Stimulated activated naive B cell treated with anti-CD40 and anti-IgM and Interleukin-4, amounts not matched to agents 10 μg/mL and 1 μg/mL and 100 μg/mL, for 72 hours (primary cell): ENCODE measurements around the gene GSTA2.

Experiments used
- ATAC-seq, 2 donors: fragments of 150-1000 bp; cut with Tn5 transposase; replicated peaks; 2 replicates each; pipeline ENCODE4 v1.10.0; 2021; ENCODE audit warnings: moderate library complexity in 1 of 2
- DNase-seq: peaks from one replicate; pipeline ENCODE4 v3.0.0; 2021
- H3K27ac Mint-ChIP-seq: one replicate; pipeline ENCODE4 v1.8.0; 2022; ENCODE audit warnings: mild to moderate bottlenecking, mixed read lengths
- H3K27me3 Mint-ChIP-seq, 2 donors: one replicate each; pipeline ENCODE4 v1.8.0; 2022; ENCODE audit warnings: mixed read lengths in 2 of 2
- H3K36me3 Mint-ChIP-seq, 2 donors: one replicate each; pipeline ENCODE4 v1.8.0; 2022; ENCODE audit warnings: mixed read lengths in 2 of 2, mild to moderate bottlenecking in 1 of 2
- H3K4me1 Mint-ChIP-seq, 2 donors: one replicate each; pipeline ENCODE4 v1.8.0; 2022; ENCODE audit warnings: mixed read lengths in 2 of 2, mild to moderate bottlenecking in 1 of 2
- H3K4me3 Mint-ChIP-seq, 2 donors: one replicate each; pipeline ENCODE4 v1.8.0; 2022; ENCODE audit warnings: mild to moderate bottlenecking in 2 of 2, mixed read lengths in 2 of 2, moderate library complexity in 1 of 2
- H3K9me3 Mint-ChIP-seq, 2 donors: one replicate each; pipeline ENCODE4 v1.8.0; 2022; ENCODE audit warnings: mixed read lengths in 2 of 2, mild to moderate bottlenecking in 1 of 2

GSTA2 gene

GRCh38 chr6:52746213-52746612, 17.1 kb downstream of the GSTA2 start:
- H3K4me3 Mint-ChIP-seq, result no peak overlapping the region
- no peaks in the 10 kb centered on the region for H3K36me3 Mint-ChIP-seq
- no peaks in the 10 kb centered on the region for H3K4me1 Mint-ChIP-seq
- ATAC-seq, result no peak
- no peak for DNase-seq
- H3K27me3 Mint-ChIP-seq, result peaks cover 12 to 23% of the 10 kb centered on the region in 2 donors
- peaks cover 3 to 6% of the 10 kb centered on the region in 2 donors for H3K9me3 Mint-ChIP-seq
- no peak overlapping the region for H3K27ac Mint-ChIP-seq

- H3K27ac Mint-ChIP-seq, result no peak overlapping the region
- H3K4me1 Mint-ChIP-seq, result no peaks in the 10 kb centered on the region
- no peak for ATAC-seq
- H3K27me3 Mint-ChIP-seq, result peaks cover 7 to 23% of the 10 kb centered on the region in 2 donors
- H3K4me3 Mint-ChIP-seq, result no peak overlapping the region
- no peaks in the 10 kb centered on the region for H3K36me3 Mint-ChIP-seq
- H3K9me3 Mint-ChIP-seq, result peaks cover under 1 to 4% of the 10 kb centered on the region in 2 donors
- no peak for DNase-seq
These were observed 17.5 kb downstream of the GSTA2 start for GRCh38 chr6:52745764-52746201.

- peaks cover 6 to 19% of the 10 kb centered on the region in 2 donors for H3K27me3 Mint-ChIP-seq
- ATAC-seq, result no peak
- no peaks in the 10 kb centered on the region for H3K36me3 Mint-ChIP-seq
- no peak overlapping the region for H3K27ac Mint-ChIP-seq
- no peak for DNase-seq
- H3K9me3 Mint-ChIP-seq, result peaks cover 8 to 14% of the 10 kb centered on the region in 2 donors
- no peaks in the 10 kb centered on the region for H3K4me1 Mint-ChIP-seq
- no peak overlapping the region for H3K4me3 Mint-ChIP-seq
These were observed 21.4 kb downstream of the GSTA2 start for GRCh38 chr6:52741872-52742271.

- no peak for DNase-seq
- no peak for ATAC-seq
- Mint-ChIP-seq H3K9me3 (peaks cover 8 to 14% of the 10 kb centered on the region in 2 donors), H3K4me3 (no peak overlapping the region), H3K4me1 (no peaks in the 10 kb centered on the region), H3K27me3 (peaks cover 6 to 19% of the 10 kb centered on the region in 2 donors), H3K27ac (no peak overlapping the region), H3K36me3 (no peaks in the 10 kb centered on the region)
These were observed 23.6 kb downstream of the GSTA2 start for GRCh38 chr6:52739627-52740026.

GRCh38 chr6:52739134-52739533, 24.1 kb downstream of the GSTA2 start:
- Mint-ChIP-seq H3K4me3 (no peak overlapping the region), H3K36me3 (no peaks in the 10 kb centered on the region), H3K4me1 (no peaks in the 10 kb centered on the region), H3K9me3 (peaks cover 8 to 14% of the 10 kb centered on the region in 2 donors), H3K27me3 (peaks cover 3 to 15% of the 10 kb centered on the region in 2 donors), H3K27ac (no peak overlapping the region)
- ATAC-seq, result no peak
- no peak for DNase-seq

GRCh38 chr6:52736145-52736544, 27.1 kb downstream of the GSTA2 start:
- no peak overlapping the region for H3K4me3 Mint-ChIP-seq
- H3K36me3 Mint-ChIP-seq, result no peaks in the 10 kb centered on the region
- H3K9me3 Mint-ChIP-seq, result peaks cover 8 to 14% of the 10 kb centered on the region in 2 donors
- no peaks in the 10 kb centered on the region for H3K27me3 Mint-ChIP-seq
- ATAC-seq, result no peak
- no peaks in the 10 kb centered on the region for H3K4me1 Mint-ChIP-seq
- H3K27ac Mint-ChIP-seq, result no peak overlapping the region
- no peak for DNase-seq

- ATAC-seq, result no peak
- no peak for DNase-seq
- Mint-ChIP-seq H3K9me3 (peaks cover 5 to 6% of the 10 kb centered on the region in 2 donors), H3K4me3 (no peak overlapping the region), H3K27ac (no peak overlapping the region), H3K36me3 (no peaks in the 10 kb centered on the region), H3K27me3 (no peaks in the 10 kb centered on the region), H3K4me1 (no peaks in the 10 kb centered on the region)
These were observed 28.2 kb downstream of the GSTA2 start for GRCh38 chr6:52735071-52735470.

GRCh38 chr6:52734072-52734471, 29.2 kb downstream of the GSTA2 start:
- peaks cover 0 to under 1% of the 10 kb centered on the region in 2 donors for H3K27me3 Mint-ChIP-seq
- H3K9me3 Mint-ChIP-seq, result no peaks in the 10 kb centered on the region
- H3K4me1 Mint-ChIP-seq, result no peaks in the 10 kb centered on the region
- H3K36me3 Mint-ChIP-seq, result no peaks in the 10 kb centered on the region
- no peak overlapping the region for H3K27ac Mint-ChIP-seq
- no peak overlapping the region for H3K4me3 Mint-ChIP-seq
- ATAC-seq (no peak), DNase-seq (no peak)

GRCh38 chr6:52733172-52733571, 30.1 kb downstream of the GSTA2 start:
- no peaks in the 10 kb centered on the region for H3K9me3 Mint-ChIP-seq
- H3K36me3 Mint-ChIP-seq, result no peaks in the 10 kb centered on the region
- DNase-seq (no peak), ATAC-seq (no peak)
- no peaks in the 10 kb centered on the region for H3K4me1 Mint-ChIP-seq
- H3K4me3 Mint-ChIP-seq, result no peak overlapping the region
- H3K27ac Mint-ChIP-seq, result no peak overlapping the region
- H3K27me3 Mint-ChIP-seq, result peaks cover 0 to 5% of the 10 kb centered on the region in 2 donors

- no peak for DNase-seq
- Mint-ChIP-seq H3K27me3 (peaks cover 0 to 5% of the 10 kb centered on the region in 2 donors), H3K27ac (no peak overlapping the region), H3K9me3 (no peaks in the 10 kb centered on the region), H3K4me1 (no peaks in the 10 kb centered on the region), H3K4me3 (no peak overlapping the region), H3K36me3 (no peaks in the 10 kb centered on the region)
- ATAC-seq, result no peak
These were observed 31.6 kb downstream of the GSTA2 start for GRCh38 chr6:52731719-52732118.

GRCh38 chr6:52729576-52729975, 33.7 kb downstream of the GSTA2 start:
- H3K4me1 Mint-ChIP-seq, result peaks cover 4 to 7% of the 10 kb centered on the region in 2 donors
- no peak for DNase-seq
- no peak for ATAC-seq
- H3K27me3 Mint-ChIP-seq, result peaks cover 0 to 5% of the 10 kb centered on the region in 2 donors
- H3K9me3 Mint-ChIP-seq, result no peaks in the 10 kb centered on the region
- H3K36me3 Mint-ChIP-seq, result no peaks in the 10 kb centered on the region
- no peak overlapping the region for H3K27ac Mint-ChIP-seq
- no peak overlapping the region for H3K4me3 Mint-ChIP-seq

GRCh38 chr6:52728394-52728793, 34.9 kb downstream of the GSTA2 start:
- Mint-ChIP-seq H3K4me1 (peaks cover 5 to 10% of the 10 kb centered on the region in 2 donors), H3K36me3 (no peaks in the 10 kb centered on the region), H3K9me3 (no peaks in the 10 kb centered on the region), H3K27me3 (peaks cover 0 to 5% of the 10 kb centered on the region in 2 donors), H3K27ac (no peak overlapping the region), H3K4me3 (no peak overlapping the region)
- ATAC-seq (no peak), DNase-seq (no peak)

GRCh38 chr6:52727908-52728307, 35.4 kb downstream of the GSTA2 start:
- peaks cover 0 to 5% of the 10 kb centered on the region in 2 donors for H3K27me3 Mint-ChIP-seq
- no peak overlapping the region for H3K4me3 Mint-ChIP-seq
- no peak for ATAC-seq
- peaks cover 5 to 10% of the 10 kb centered on the region in 2 donors for H3K4me1 Mint-ChIP-seq
- H3K27ac Mint-ChIP-seq, result no peak overlapping the region
- DNase-seq, result no peak
- no peaks in the 10 kb centered on the region for H3K36me3 Mint-ChIP-seq
- no peaks in the 10 kb centered on the region for H3K9me3 Mint-ChIP-seq

- Mint-ChIP-seq H3K27me3 (peaks cover 5% of the 10 kb centered on the region in 2 donors), H3K36me3 (no peaks in the 10 kb centered on the region), H3K4me1 (peaks cover 5 to 10% of the 10 kb centered on the region in 2 donors), H3K27ac (no peak overlapping the region), H3K4me3 (no peak overlapping the region), H3K9me3 (no peaks in the 10 kb centered on the region)
- ATAC-seq, result no peak
- DNase-seq, result no peak
These were observed 36.3 kb downstream of the GSTA2 start for GRCh38 chr6:52726741-52727535.

- no peak overlapping the region for H3K27ac Mint-ChIP-seq
- H3K9me3 Mint-ChIP-seq, result no peaks in the 10 kb centered on the region
- H3K4me3 Mint-ChIP-seq, result no peak overlapping the region
- H3K27me3 Mint-ChIP-seq, result peaks cover 5 to 7% of the 10 kb centered on the region in 2 donors
- H3K36me3 Mint-ChIP-seq, result no peaks in the 10 kb centered on the region
- DNase-seq (no peak), ATAC-seq (no peak)
- peaks cover 5 to 10% of the 10 kb centered on the region in 2 donors for H3K4me1 Mint-ChIP-seq
These were observed 37.1 kb downstream of the GSTA2 start for GRCh38 chr6:52726193-52726542.
